Measurements from ENCODE around the gene ARF1. TPM values are rescaled to one million over a fixed set of nuclear protein-coding genes. Genes with fewer than 3 reads are reported as not detected.

The ARF1 gene
- total RNA-seq, 1 donor from 2014 or later: 332 TPM

DNA sequence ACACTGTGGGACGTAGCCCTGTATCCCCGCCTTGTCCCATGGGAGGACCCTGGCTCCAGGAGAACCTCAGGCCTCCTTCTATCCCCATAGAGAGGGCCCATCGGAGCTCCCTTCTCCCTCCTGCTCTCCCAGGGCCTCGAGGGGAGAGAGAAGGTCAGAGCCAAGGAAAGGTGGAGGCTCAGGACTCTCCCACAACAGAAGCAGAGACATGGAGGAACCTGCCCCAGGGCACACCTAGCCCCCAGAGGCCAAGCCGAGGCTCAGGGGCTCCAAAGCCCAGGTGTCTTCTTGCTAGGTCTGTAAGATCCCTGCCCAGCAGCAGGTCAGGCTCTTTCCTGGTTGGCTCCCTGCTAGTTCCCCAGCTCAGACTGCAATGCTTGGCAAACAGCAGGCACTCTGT is 34.4 kb upstream of the ARF1 start:
- intact Hi-C loops (cut with DNase I): no loop called here
- no peak for DNase-seq (ENCODE audit: low spot score)

- intact Hi-C loops (cut with DNase I): no loop called here
Observed at GRCh38 chr1:228048659-228049298, 33.7 kb upstream of the ARF1 start.

GRCh38 chr1:228050571-228051231 is 31.8 kb upstream of the ARF1 start:
- intact Hi-C loops (cut with DNase I): no loop called here
- no peak for DNase-seq (ENCODE audit: low spot score)

More at GRCh38 chr1:228048659-228049298, 33.7 kb upstream of the ARF1 start:
- no peak for DNase-seq (ENCODE audit: low spot score)

GRCh38 chr1:228058172-228058948 is 24.1 kb upstream of the ARF1 start:
- intact Hi-C loops (cut with DNase I): no loop called here
- DNase-seq (ENCODE audit: low spot score): peak; percentile 63

DNA sequence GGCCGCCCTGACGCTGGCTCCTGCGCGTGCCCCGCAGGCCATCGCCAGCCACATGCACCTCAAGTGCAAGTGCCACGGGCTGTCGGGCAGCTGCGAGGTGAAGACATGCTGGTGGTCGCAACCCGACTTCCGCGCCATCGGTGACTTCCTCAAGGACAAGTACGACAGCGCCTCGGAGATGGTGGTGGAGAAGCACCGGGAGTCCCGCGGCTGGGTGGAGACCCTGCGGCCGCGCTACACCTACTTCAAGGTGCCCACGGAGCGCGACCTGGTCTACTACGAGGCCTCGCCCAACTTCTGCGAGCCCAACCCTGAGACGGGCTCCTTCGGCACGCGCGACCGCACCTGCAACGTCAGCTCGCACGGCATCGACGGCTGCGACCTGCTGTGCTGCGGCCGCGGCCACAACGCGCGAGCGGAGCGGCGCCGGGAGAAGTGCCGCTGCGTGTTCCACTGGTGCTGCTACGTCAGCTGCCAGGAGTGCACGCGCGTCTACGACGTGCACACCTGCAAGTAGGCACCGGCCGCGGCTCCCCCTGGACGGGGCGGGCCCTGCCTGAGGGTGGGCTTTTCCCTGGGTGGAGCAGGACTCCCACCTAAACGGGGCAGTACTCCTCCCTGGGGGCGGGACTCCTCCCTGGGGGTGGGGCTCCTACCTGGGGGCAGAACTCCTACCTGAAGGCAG is 23.4 kb upstream of the ARF1 start:
- DNase-seq (ENCODE audit: low spot score): peak; percentile 71
- intact Hi-C loops (cut with DNase I): no loop called here

DNA sequence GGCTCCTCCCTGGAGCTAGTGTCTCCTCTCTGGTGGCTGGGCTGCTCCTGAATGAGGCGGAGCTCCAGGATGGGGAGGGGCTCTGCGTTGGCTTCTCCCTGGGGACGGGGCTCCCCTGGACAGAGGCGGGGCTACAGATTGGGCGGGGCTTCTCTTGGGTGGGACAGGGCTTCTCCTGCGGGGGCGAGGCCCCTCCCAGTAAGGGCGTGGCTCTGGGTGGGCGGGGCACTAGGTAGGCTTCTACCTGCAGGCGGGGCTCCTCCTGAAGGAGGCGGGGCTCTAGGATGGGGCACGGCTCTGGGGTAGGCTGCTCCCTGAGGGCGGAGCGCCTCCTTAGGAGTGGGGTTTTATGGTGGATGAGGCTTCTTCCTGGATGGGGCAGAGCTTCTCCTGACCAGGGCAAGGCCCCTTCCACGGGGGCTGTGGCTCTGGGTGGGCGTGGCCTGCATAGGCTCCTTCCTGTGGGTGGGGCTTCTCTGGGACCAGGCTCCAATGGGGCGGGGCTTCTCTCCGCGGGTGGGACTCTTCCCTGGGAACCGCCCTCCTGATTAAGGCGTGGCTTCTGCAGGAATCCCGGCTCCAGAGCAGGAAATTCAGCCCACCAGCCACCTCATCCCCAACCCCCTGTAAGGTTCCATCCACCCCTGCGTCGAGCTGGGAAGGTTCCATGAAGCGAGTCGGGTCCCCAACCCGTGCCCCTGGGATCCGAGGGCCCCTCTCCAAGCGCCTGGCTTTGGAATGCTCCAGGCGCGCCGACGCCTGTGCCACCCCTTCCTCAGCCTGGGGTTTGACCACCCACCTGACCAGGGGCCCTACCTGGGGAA is 22.7 kb upstream of the ARF1 start:
- intact Hi-C loops (cut with DNase I): no loop called here
- peak; percentile 75 for DNase-seq (ENCODE audit: low spot score)

DNA sequence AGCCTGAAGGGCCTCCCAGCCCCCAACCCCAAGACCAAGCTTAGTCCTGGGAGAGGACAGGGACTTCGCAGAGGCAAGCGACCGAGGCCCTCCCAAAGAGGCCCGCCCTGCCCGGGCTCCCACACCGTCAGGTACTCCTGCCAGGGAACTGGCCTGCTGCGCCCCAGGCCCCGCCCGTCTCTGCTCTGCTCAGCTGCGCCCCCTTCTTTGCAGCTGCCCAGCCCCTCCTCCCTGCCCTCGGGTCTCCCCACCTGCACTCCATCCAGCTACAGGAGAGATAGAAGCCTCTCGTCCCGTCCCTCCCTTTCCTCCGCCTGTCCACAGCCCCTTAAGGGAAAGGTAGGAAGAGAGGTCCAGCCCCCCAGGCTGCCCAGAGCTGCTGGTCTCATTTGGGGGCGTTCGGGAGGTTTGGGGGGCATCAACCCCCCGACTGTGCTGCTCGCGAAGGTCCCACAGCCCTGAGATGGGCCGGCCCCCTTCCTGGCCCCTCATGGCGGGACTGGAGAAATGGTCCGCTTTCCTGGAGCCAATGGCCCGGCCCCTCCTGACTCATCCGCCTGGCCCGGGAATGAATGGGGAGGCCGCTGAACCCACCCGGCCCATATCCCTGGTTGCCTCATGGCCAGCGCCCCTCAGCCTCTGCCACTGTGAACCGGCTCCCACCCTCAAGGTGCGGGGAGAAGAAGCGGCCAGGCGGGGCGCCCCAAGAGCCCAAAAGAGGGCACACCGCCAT is 21.9 kb upstream of the ARF1 start:
- intact Hi-C loops (cut with DNase I): no loop called here
- DNase-seq (ENCODE audit: low spot score): peak; percentile 74

GRCh38 chr1:228061411-228062084 is 21.0 kb upstream of the ARF1 start:
- DNase-seq (ENCODE audit: low spot score): peak; percentile 62
- intact Hi-C loops (cut with DNase I): no loop called here

DNA sequence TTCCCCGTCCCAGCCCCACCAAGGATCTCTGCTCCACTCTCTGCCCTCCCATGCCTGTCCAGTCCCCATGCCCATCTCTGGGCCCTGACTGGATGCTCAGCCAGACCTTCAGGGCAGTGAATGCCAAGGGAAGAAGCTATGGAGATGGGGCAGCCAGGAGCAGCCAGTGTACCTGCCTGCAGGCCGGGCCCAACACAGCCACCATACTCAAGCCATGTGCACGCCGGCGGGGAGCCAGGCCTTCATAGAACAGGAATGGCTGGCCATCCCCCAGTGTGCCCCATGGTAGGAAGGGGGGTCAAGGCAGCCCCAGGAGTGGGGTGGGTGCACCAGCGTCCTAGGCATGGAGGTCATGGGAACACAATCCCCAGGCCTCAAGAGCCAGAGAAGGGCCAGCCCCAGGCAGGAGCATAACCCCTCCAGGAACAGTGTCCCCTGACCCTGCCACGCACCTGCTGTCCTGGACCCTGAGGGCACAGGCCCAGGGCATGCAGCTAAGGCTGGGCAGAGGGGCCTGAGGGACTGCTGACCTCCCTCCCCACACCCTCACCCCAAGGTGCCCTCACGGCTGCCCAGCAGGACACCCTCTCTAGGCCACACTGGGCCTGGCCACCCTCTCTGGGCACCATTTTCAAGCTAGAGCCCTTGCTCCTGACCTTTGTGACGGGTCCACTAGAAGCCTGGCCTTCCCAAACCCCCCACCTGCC is 20.3 kb upstream of the ARF1 start:
- intact Hi-C loops (cut with DNase I): no loop called here
- DNase-seq (ENCODE audit: low spot score): peak; percentile 70

DNA sequence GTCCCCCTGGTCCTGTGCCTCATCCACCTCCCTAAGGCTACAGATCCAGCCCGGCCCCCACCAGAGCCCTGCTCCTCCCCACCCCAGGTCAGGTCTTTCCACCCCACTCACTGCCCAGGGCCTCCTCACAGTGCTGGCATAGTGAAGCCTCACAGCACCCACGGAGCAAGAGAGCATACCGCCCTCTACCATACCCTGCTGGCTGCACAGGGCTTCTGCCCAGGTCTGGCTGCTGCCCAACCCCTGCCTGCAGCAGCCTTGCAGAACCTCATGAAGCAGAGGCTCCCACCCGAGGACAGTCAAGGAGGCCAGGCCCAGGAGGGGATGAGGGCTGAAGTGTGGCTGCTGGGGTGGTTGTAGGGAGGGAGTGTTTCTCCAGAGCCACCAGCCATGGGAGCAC is 19.7 kb upstream of the ARF1 start:
- intact Hi-C loops (cut with DNase I): no loop called here
- no peak for DNase-seq (ENCODE audit: low spot score)

GRCh38 chr1:228063251-228064191 is 19.0 kb upstream of the ARF1 start:
- intact Hi-C loops (cut with DNase I): no loop called here

GRCh38 chr1:228064296-228064695 is 18.2 kb upstream of the ARF1 start:
- DNase-seq (ENCODE audit: low spot score): no peak
- intact Hi-C loops (cut with DNase I): no loop called here

More at GRCh38 chr1:228063251-228064191, 19.0 kb upstream of the ARF1 start:
- peak; percentile 66 for DNase-seq (ENCODE audit: low spot score)

GRCh38 chr1:228064741-228065542 is 17.6 kb upstream of the ARF1 start:
- intact Hi-C loops (cut with DNase I): no loop called here
- peak; percentile 54 for DNase-seq (ENCODE audit: low spot score)

- no peak for DNase-seq (ENCODE audit: low spot score)
- intact Hi-C loops (cut with DNase I): no loop called here
Observed at GRCh38 chr1:228065543-228066347, 16.8 kb upstream of the ARF1 start.

DNA sequence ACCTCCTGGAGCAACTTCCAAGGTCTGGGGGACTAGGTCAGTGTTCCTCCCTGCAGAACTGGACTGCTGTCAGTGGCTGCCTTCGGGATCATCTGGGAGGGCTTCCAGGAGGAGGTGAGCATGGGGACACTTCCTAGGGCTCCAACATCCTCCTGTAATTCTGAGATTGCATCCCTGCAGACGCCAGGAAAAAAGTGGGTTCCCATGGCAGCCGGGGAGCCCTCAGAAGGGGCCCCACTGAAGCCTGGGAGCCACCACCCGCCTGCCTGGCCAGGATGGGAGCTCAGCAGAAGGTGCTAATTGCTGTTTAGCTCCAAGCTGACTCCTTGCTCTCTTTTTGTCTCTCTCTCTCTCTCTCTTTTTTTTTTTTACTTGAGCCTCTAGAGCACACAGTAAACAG is 16.1 kb upstream of the ARF1 start:
- intact Hi-C loops (cut with DNase I): no loop called here
- no peak for DNase-seq (ENCODE audit: low spot score)
